ENCODE data around the gene VTI1A.

GRCh38 chr10:112520914-112521313 lies 73.9 kb downstream of the VTI1A start:
- TF ChIP-seq ZBTB33 (IDR thresholded peaks at IDR 0.05) (no peak), YY1 (IDR thresholded peaks at IDR 0.05) (no peak), JUND (IDR thresholded peaks at IDR 0.05) (no peak), EGR1 (IDR thresholded peaks at IDR 0.05; ENCODE audit: low read depth in 2 of 2) (no peak), REST (IDR thresholded peaks at IDR 0.05) (no peak), RXRA (IDR thresholded peaks at IDR 0.05) (no peak), RAD21 (IDR thresholded peaks at IDR 0.05) (no peak), HNF4G (IDR thresholded peaks at IDR 0.05) (no peak)
- TF ChIP-seq, protein P1, sequence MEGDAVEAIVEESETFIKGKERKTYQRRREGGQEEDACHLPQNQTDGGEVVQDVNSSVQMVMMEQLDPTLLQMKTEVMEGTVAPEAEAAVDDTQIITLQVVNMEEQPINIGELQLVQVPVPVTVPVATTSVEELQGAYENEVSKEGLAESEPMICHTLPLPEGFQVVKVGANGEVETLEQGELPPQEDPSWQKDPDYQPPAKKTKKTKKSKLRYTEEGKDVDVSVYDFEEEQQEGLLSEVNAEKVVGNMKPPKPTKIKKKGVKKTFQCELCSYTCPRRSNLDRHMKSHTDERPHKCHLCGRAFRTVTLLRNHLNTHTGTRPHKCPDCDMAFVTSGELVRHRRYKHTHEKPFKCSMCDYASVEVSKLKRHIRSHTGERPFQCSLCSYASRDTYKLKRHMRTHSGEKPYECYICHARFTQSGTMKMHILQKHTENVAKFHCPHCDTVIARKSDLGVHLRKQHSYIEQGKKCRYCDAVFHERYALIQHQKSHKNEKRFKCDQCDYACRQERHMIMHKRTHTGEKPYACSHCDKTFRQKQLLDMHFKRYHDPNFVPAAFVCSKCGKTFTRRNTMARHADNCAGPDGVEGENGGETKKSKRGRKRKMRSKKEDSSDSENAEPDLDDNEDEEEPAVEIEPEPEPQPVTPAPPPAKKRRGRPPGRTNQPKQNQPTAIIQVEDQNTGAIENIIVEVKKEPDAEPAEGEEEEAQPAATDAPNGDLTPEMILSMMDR (IDR thresholded peaks at IDR 0.05; ENCODE audit: low read depth, low read length, missing input control): no peak
- TF ChIP-seq, protein P2, sequence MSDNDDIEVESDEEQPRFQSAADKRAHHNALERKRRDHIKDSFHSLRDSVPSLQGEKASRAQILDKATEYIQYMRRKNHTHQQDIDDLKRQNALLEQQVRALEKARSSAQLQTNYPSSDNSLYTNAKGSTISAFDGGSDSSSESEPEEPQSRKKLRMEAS (IDR thresholded peaks at IDR 0.05): no peak
- TF ChIP-seq, protein P3, sequence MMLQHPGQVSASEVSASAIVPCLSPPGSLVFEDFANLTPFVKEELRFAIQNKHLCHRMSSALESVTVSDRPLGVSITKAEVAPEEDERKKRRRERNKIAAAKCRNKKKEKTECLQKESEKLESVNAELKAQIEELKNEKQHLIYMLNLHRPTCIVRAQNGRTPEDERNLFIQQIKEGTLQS (IDR thresholded peaks at IDR 0.05): no peak

All from liver (tissue), 3 donors.